Measurements from ENCODE around the gene DEFB128. TPM values are rescaled to one million over a fixed set of nuclear protein-coding genes. Genes with fewer than 3 reads are reported as not detected.
"Not testable (repeated sequence)": the region's sequence is repeated elsewhere in the genome, so short reads cannot be mapped to it uniquely, and the experiment has no call there.

Gene DEFB128
- total RNA-seq, 2 experiments from 2014 or later = not detected

DNA sequence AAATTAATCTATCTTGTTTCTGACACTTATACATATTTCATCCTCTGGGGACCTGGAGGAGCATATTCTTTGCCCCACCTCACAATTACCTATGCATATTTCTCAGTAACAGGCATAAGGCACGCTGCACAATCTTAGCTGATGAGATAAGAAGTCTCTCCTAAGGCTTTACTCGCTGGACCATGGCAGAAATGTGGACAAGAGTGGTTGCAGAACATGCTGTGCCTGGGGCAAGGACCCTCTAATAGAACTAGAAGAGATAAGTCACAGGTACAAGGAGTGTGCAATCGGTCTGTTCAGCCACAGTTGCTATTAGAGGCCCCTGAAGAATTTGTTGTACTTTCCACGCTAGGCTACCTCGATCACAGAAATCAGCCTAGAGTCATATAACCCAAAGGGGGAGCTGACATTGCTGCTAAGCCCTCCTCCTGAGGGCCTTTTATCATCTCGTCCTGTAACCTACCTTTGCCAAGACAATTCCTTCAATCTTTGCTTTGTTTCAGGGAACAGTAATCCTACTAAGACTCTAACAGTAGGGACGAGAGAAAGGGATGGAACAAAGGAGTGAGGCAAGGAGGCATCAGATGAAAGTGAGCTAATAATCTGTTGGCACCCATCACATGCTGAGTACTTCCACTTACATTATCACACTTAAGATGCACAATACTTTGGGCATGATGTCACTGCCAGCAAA lies 21.4 kb upstream of the DEFB128 start:
- no peaks in the 10 kb centered on the region for H3K9me3 Mint-ChIP-seq
- no peaks in the 10 kb centered on the region for H3K4me1 Mint-ChIP-seq
- H3K27me3 Mint-ChIP-seq = peaks cover 16% of the 10 kb centered on the region
- ChIA-PET CTCF (interaction anchor here (0.6 to 2.4 kb wide), 3 partner anchors 51 to 120 kb away, joined by 3 to 12 read pairs (median 7); no protein-coding TSS in a partner anchor), POLR2A (no interaction called here)
- H3K36me3 Mint-ChIP-seq (ENCODE audit: low read depth) = no peaks in the 10 kb centered on the region
- H3K4me3 Mint-ChIP-seq = no peak overlapping the region
- no peak overlapping the region for H3K27ac Mint-ChIP-seq
- no peak for DNase-seq

DNA sequence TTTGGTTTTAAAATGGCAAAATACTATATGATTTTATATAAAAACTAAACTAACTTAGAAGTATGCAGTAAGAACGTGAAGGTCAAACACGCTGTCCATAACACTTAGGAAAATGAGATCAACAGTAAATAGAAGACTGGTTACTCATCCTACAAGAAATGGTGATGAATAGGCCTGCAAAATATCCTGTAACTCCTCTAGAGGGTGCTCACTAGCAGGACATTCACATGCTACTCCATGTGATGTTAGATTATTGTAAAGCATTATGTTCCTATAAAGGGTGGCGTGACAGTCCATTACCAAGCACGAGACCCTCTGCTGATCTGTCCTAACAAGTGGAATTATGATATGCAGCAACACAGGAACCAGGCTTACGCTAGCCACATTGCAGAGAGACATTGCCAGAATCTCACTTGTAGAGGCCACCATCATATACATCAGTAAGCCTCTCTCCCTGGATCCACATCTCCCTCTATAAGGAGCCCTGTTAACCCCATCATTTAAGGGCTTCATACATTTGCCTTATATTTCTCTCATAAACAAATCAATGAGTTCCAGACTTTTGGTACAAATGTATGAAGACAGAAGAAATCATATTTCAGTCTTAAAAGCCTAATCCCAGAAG lies 19.5 kb upstream of the DEFB128 start:
- Mint-ChIP-seq H3K9me3 (no peaks in the 10 kb centered on the region), H3K36me3 (ENCODE audit: low read depth) (no peaks in the 10 kb centered on the region), H3K27me3 (peaks cover 24% of the 10 kb centered on the region), H3K4me3 (no peak overlapping the region), H3K4me1 (no peaks in the 10 kb centered on the region), H3K27ac (no peak overlapping the region)
- no peak for DNase-seq
- POLR2A ChIA-PET = no interaction called here
- CTCF ChIA-PET = interaction anchor here (0.9 to 1.4 kb wide), 3 partner anchors 12 to 115 kb away, joined by 3 to 7 read pairs (median 4); no protein-coding TSS in a partner anchor

GRCh38 chr20:203630-204029 lies 14.1 kb upstream of the DEFB128 start:
- H3K36me3 Mint-ChIP-seq (ENCODE audit: low read depth); DNase-seq; H3K27ac Mint-ChIP-seq; H3K9me3 Mint-ChIP-seq; H3K4me1 Mint-ChIP-seq; H3K4me3 Mint-ChIP-seq; POLR2A ChIA-PET; CTCF ChIA-PET: not testable (repeated sequence)
- peaks cover 19% of the 10 kb centered on the region for H3K27me3 Mint-ChIP-seq

DNA sequence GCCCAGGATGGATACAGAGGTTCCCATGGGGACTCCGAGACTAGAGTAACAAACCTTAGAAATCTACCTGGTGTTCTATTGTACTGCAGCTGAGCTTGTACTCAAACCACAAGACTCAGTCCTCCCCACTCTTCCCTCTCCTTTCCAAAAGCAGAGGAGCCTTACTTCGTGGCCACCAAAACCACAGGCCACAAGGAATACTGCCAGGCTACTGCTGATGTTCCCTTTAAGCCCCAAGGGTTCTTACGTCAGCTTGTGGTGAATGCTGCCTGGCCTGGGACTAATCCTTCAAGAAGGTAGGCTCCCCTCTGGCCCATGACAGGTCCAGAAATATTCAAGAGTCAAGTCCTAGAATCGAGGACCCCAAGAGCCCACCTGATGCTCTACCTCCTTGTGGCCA lies 10.5 kb upstream of the DEFB128 start:
- ChIA-PET POLR2A (no interaction called here), CTCF (interaction anchor here (0.7 kb wide), 1 partner anchor 130 kb away, joined by 3 read pairs; no protein-coding TSS in a partner anchor)
- no peak overlapping the region for H3K27ac Mint-ChIP-seq
- H3K4me1 Mint-ChIP-seq = peaks cover 4% of the 10 kb centered on the region
- peaks cover 25% of the 10 kb centered on the region for H3K27me3 Mint-ChIP-seq
- H3K9me3 Mint-ChIP-seq = no peaks in the 10 kb centered on the region
- no peak for DNase-seq
- H3K36me3 Mint-ChIP-seq (ENCODE audit: low read depth) = no peaks in the 10 kb centered on the region
- no peak overlapping the region for H3K4me3 Mint-ChIP-seq

- Mint-ChIP-seq H3K4me3 (no peak overlapping the region), H3K4me1 (peaks cover 4% of the 10 kb centered on the region), H3K9me3 (no peaks in the 10 kb centered on the region), H3K36me3 (ENCODE audit: low read depth) (no peaks in the 10 kb centered on the region), H3K27ac (no peak overlapping the region), H3K27me3 (peaks cover 18% of the 10 kb centered on the region)
- DNase-seq = no peak
- CTCF ChIA-PET = no interaction called here
- POLR2A ChIA-PET = interaction anchor here (0.6 kb wide), 1 partner anchor 26 kb away, joined by 3 read pairs; no protein-coding TSS in a partner anchor
These were observed 8.7 kb upstream of the DEFB128 start for GRCh38 chr20:198225-198624.

GRCh38 chr20:187733-188132 lies 1.8 kb downstream of the DEFB128 start:
- H3K9me3 Mint-ChIP-seq = peaks cover 19% of the 10 kb centered on the region
- ChIA-PET POLR2A (no interaction called here), CTCF (no interaction called here)
- H3K4me3 Mint-ChIP-seq = no peak overlapping the region
- H3K27ac Mint-ChIP-seq = no peak overlapping the region
- H3K36me3 Mint-ChIP-seq (ENCODE audit: low read depth) = peaks cover 14% of the 10 kb centered on the region
- peaks cover 61% of the 10 kb centered on the region for H3K27me3 Mint-ChIP-seq
- DNase-seq = no peak
- H3K4me1 Mint-ChIP-seq = peaks cover 13% of the 10 kb centered on the region

- no peak overlapping the region for H3K4me3 Mint-ChIP-seq
- POLR2A ChIA-PET = no interaction called here
These were observed 5.2 kb downstream of the DEFB128 start for GRCh38 chr20:184288-184687.

GRCh38 chr20:168876-169275 lies 20.6 kb downstream of the DEFB128 start:
- Mint-ChIP-seq H3K36me3 (ENCODE audit: low read depth) (no peaks in the 10 kb centered on the region), H3K4me3 (no peak overlapping the region), H3K27ac (no peak overlapping the region), H3K9me3 (no peaks in the 10 kb centered on the region), H3K4me1 (no peaks in the 10 kb centered on the region), H3K27me3 (peaks cover 11% of the 10 kb centered on the region)
- ChIA-PET POLR2A (no interaction called here), CTCF (no interaction called here)
- DNase-seq = no peak

More at GRCh38 chr20:184288-184687, 5.2 kb downstream of the DEFB128 start:
- Mint-ChIP-seq H3K9me3 (peaks cover 19% of the 10 kb centered on the region), H3K27me3 (peaks cover 69% of the 10 kb centered on the region), H3K27ac (no peak overlapping the region), H3K36me3 (ENCODE audit: low read depth) (peaks cover 14% of the 10 kb centered on the region), H3K4me1 (peaks cover 13% of the 10 kb centered on the region)
- no peak for DNase-seq
- CTCF ChIA-PET = no interaction called here

DNA sequence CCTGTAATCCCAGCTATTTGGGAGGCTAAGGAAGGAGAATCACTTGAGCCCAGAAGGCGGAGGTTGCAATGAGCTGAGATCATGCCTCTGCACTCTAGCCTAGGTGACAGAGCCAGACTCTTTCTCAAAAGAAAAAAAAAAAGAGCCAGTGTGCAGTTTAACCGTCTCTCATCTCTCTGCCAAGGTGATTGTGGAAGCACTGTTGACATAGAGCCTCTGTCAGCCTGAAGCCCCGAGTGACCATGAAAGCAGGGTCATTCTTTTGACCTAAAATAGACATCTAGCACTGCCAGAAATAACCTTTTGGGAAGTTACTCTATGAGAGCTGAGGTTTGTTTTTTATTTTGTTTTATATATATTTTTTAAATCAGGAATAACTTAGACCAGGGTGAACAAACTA lies 24.9 kb downstream of the DEFB128 start:
- Mint-ChIP-seq H3K4me3 (no peak overlapping the region), H3K4me1 (no peaks in the 10 kb centered on the region), H3K27ac (no peak overlapping the region), H3K36me3 (ENCODE audit: low read depth) (no peaks in the 10 kb centered on the region), H3K27me3 (peaks cover 22% of the 10 kb centered on the region), H3K9me3 (no peaks in the 10 kb centered on the region)
- DNase-seq = no peak
- ChIA-PET POLR2A (no interaction called here), CTCF (no interaction called here)

- DNase-seq = no peak
- Mint-ChIP-seq H3K36me3 (ENCODE audit: low read depth) (no peaks in the 10 kb centered on the region), H3K27ac (no peak within 1 kb of the TSS), H3K4me1 (no peaks in the 10 kb centered on the region), H3K9me3 (no peaks in the 10 kb centered on the region), H3K27me3 (peaks cover 26% of the 10 kb centered on the region), H3K4me3 (no peak within 1 kb of the TSS)
- ChIA-PET CTCF (no interaction called here), POLR2A (no interaction called here)
These were observed 32.4 kb downstream of the DEFB128 start, which contains the start of gene DEFB127 for GRCh38 chr20:157154-157553. DEFB127 (plus strand) TSS chr20:157454; CDS start chr20:157545, 91 bp downstream.

DNA sequence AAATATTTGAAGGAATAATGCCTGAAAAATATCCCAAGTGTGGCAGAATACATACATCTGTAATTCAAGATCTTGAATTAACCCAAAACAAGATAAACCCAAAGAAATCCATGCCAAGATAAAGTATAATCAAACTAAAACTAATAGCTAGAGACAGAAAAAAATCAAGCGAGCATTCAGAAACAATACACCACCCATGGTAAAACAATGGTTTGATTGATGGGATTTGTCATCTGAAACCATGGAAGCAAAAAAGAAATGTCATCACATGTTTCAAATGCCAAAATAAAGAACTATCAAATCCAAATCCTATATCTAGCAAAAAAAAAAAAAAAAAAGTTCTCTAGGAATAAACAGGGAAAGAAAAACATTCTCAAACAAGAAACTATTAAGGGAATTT lies 37.4 kb downstream of the DEFB128 start:
- Mint-ChIP-seq H3K4me1 (no peaks in the 10 kb centered on the region), H3K36me3 (ENCODE audit: low read depth) (no peaks in the 10 kb centered on the region), H3K27me3 (peaks cover 14% of the 10 kb centered on the region), H3K4me3 (no peak overlapping the region), H3K9me3 (no peaks in the 10 kb centered on the region), H3K27ac (no peak overlapping the region)
- no peak for DNase-seq
- ChIA-PET POLR2A (no interaction called here), CTCF (no interaction called here)

DNA sequence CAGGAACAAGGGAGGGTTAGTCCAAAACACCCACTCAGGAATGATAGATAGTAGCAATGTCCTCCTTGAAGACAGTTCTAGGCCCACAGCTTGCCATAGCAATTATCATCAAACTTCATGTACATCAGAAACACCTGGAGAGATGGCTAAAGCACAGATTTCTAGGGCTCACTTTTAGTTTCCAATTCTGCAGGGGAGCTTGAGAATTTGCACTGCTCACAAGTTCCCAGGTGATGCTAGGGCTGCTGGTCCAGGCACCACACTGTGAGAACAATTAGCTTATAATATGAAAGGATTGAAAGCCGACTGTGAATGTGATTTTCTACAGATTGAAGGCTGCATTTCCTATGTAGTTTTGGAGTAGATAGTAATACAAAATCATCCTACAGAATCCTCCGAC lies 43.6 kb downstream of the DEFB128 start:
- no peak for DNase-seq
- CTCF ChIA-PET = no interaction called here
- no peaks in the 10 kb centered on the region for H3K36me3 Mint-ChIP-seq (ENCODE audit: low read depth)
- no peaks in the 10 kb centered on the region for H3K4me1 Mint-ChIP-seq
- POLR2A ChIA-PET = no interaction called here
- H3K4me3 Mint-ChIP-seq = no peak overlapping the region
- peaks cover 32% of the 10 kb centered on the region for H3K27me3 Mint-ChIP-seq
- no peak overlapping the region for H3K27ac Mint-ChIP-seq
- no peaks in the 10 kb centered on the region for H3K9me3 Mint-ChIP-seq

GRCh38 chr20:142290-142689 lies 47.2 kb downstream of the DEFB128 start, which contains the start of gene DEFB126:
DEFB126 (plus strand) TSS chr20:142590; CDS start chr20:142629, 39 bp downstream.
- CTCF ChIA-PET = no interaction called here
- H3K36me3 Mint-ChIP-seq (ENCODE audit: low read depth) = no peaks in the 10 kb centered on the region
- POLR2A ChIA-PET = no interaction called here
- H3K4me1 Mint-ChIP-seq = no peaks in the 10 kb centered on the region
- no peak within 1 kb of the TSS for H3K4me3 Mint-ChIP-seq
- peaks cover 4% of the 10 kb centered on the region for H3K9me3 Mint-ChIP-seq
- peaks cover 37% of the 10 kb centered on the region for H3K27me3 Mint-ChIP-seq
- H3K27ac Mint-ChIP-seq = no peak within 1 kb of the TSS
- no peak for DNase-seq
